ENCODE data around the gene NOD1.

DNA sequence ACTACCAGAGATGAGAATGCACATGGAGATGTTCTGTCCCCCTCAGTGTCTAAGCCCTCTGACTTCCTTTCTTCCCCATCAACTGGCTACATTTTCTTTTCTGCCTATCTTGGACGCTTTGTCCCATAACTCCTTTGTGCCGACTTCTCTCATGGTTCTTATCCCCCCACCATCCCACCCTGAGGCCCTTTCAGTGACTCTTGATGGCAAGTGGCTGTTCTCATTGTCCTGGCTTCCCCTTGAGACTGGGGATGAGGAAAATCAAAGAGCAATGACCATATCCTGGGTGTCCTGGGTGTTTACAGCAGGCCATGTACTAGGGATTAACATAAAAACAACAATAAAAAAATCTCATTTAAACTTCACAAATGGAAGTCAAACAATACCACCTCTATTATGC is 44.9 kb upstream of the NOD1 start:
- TF ChIP-seq POLR2AphosphoS5 (IDR thresholded peaks at IDR 0.05; ENCODE audit: low read depth, low read length) (no peak), REST (IDR thresholded peaks at IDR 0.05; ENCODE audit: insufficient read depth in 1 of 2, low read depth in 2 of 2, low read length in 2 of 2) (no peak), SIN3A (IDR thresholded peaks at IDR 0.05; ENCODE audit: borderline replicate concordance, insufficient read depth, low read length) (no peak), TAF1 (IDR thresholded peaks at IDR 0.05; ENCODE audit: borderline replicate concordance, insufficient read depth, low read length) (no peak)

Measured in PFSK-1 (cell line).